ENCODE data around the gene ANXA6.

GRCh38 chr5:151094852-151095245 lies 62.7 kb downstream of the ANXA6 start:
- TF ChIP-seq CTCF (IDR thresholded peaks at IDR 0.05) (no peak), EZH2 (IDR thresholded peaks at IDR 0.05; ENCODE audit: borderline replicate concordance, insufficient read depth, low read depth, low read length, poor library complexity, severe bottlenecking) (no peak)

All from B cell (primary cell).